Smooth muscle cell of the brain vasculature (primary cell): ENCODE data around the gene C1S.
"Not testable (repeated sequence)": the region's sequence is repeated elsewhere in the genome, so short reads cannot be mapped to it uniquely, and the experiment has no call there.

ENCODE experiments used
- DNase-seq: peaks from one replicate; pipeline ENCODE4 v3.0.0-alpha.2; 2012; ENCODE audit warnings: low read depth, low spot score

The C1S gene

GRCh38 chr12:7060353-7060954 is at the start of gene C1S:
TSS of gene C1S (plus strand) at chr12:7060718. CDS start at chr12:7061913, 1,195 bp downstream.
- peak; percentile 92 for DNase-seq

GRCh38 chr12:7011398-7011797 is 49.1 kb upstream of the C1S start:
- not testable (repeated sequence) for DNase-seq

DNA sequence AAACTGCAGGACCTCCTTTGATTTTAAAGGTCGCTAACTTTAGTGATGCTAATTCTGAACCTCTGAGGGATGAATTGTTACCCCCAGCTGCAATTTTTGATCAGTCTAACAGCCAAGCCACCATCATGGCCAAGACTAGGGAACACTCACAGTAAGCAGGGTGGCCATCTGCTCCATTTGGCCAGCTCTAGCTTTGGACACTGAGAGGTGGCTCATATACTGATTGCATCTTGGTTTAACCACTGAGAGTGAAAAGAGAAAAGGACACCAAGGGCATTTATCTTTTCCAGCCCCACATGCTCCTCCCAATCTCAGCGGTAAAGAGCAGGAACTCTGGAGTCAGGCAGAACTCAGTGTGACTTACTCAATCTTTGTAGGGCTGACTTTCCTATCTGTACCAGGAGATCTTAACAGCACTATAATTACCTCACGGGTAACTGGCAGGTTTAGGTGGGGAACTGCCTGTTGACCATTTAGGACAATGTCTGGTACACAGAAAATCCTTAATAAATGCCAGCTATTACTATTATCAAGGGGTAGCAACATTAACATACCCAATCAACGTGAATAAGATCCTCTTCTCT is 48.4 kb upstream of the C1S start:
- DNase-seq, result no peak

- no peak for DNase-seq
Measured at GRCh38 chr12:7013101-7013500, 47.4 kb upstream of the C1S start.

- peak; percentile 39 for DNase-seq
Measured at GRCh38 chr12:7015555-7016370, 44.8 kb upstream of the C1S start.

GRCh38 chr12:7016958-7017571 is 43.5 kb upstream of the C1S start:
- no peak for DNase-seq

DNA sequence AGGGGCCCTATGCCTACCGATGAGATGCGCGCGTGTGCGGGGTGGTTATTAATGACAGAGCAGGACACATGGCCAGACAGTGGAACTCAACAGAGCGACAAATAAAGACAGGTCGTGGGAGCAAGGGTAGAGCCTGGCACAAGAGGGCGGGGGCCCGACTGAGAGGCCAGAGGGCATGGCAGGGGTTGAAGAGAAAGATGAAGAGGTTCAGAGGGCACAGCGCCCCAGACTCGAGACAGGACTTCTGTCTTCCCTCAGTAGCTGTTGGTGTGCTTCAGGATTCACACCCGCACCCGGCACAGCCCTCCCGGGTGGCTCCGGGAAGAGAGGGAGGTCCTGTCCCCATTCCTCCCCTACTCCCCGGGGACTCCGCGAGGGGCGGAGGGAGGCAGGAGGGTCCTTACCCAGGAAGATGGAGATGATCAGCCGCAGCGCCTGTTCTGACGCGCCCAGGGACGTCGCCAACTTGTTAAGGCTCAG is 42.6 kb upstream of the C1S start:
- DNase-seq, result no peak

DNA sequence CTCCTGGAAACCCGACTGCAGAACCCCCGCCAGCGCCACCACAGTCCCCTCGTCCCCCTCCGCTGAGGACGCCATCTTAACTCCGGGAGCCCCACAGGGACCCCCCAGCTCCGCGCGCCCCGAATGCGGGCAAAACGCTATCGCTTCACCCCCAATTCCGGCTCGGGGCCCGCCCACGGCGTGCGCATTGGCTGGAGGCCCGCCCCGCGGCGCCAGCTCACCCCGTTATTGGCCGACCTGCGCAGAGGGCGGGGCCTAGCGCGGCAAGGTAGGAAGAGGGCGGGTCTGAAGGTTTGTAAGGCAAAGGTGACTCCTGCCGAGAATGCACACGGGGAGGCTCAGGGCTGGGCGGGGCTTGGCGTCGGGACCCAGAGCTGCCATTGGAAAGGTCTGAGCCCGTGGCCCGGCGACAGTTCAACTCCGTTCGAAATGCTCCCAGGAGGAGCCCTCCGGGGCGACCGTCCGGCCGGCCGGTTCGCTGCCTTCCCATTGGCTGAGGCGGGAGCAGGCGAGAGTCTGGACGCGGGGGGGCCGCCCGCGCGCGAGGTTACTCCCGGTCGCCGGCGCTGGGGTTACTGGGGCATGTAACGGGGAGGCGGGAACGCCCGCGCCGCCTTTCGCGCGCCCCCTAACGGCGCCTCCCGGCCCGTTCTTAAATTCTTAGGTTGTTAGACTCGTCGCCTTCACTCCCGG is 42.0 kb upstream of the C1S start, which contains the start of gene LPCAT3:
Gene LPCAT3, minus strand, starts transcription at position 127 of the 693 bp plus-strand sequence. Its CDS starts 52 bp downstream, at position 75.
- peak; percentile 91 for DNase-seq

DNA sequence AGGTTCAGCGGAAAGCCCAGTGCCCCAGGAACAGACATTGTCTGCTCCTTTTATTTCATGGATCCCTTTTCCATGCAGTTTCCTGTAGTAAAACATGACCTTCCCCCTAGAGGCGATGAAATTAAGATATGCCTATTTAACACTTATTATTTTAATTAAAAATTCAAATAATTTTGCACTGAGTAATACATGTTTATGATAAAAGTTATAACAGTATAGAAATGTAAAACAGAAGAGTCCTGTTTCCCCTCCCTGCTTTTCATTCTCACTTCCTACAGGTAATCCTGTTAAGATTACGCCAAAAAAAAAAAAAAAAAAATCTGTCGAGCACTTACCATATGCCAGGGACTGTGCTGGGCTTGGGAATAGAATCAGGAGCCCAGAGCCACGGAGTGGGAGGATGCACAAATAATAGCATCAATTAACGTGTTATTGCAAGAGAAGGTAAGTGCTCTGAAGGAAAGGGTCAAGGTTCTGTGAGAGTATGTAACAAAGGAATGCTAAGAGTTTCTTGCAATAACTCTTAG is 41.4 kb upstream of the C1S start:
- DNase-seq, result no peak

GRCh38 chr12:7021956-7022355 is 38.6 kb upstream of the C1S start:
- no peak for DNase-seq

DNA sequence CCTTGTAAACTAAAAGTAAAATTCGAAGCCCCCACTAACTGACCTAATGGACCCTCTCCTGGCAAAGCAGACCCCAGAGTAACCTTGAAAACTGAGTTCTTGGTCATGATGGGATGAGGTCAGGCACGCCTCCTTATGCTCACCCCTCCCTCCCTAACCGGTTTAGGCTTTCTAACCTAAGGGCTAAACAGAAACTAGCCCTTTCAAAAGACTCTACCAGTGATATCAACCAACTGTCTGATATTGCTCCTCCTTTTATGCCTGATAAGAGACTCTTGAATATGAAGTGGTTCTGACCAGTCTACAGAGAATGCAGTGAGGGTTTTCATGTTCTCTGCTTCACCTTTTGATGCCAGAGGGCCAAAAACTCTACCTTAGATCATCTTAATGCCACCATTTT is 37.4 kb upstream of the C1S start:
- no peak for DNase-seq

- no peak for DNase-seq
Measured at GRCh38 chr12:7026854-7027253, 33.7 kb upstream of the C1S start.

DNA sequence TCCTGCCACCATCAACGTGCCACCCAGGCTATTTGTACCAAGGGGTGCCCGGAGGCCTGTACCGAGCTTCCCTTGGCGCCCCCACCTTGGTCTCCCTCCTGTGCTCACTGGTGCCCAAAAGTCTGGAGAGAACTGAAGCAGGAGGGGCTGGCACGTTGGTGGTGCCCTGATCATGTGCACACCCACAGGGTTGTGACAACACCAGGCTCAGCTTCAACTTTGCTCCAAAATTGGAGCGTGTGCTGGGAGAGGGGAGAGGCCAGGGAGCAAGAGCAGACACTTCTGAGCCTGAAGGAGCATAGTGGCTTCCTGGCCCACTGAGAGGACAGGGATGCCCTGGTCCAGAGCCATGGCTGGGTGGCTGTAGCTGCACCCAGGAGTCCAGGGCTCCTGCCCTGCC is 29.2 kb upstream of the C1S start:
- DNase-seq, result no peak

DNA sequence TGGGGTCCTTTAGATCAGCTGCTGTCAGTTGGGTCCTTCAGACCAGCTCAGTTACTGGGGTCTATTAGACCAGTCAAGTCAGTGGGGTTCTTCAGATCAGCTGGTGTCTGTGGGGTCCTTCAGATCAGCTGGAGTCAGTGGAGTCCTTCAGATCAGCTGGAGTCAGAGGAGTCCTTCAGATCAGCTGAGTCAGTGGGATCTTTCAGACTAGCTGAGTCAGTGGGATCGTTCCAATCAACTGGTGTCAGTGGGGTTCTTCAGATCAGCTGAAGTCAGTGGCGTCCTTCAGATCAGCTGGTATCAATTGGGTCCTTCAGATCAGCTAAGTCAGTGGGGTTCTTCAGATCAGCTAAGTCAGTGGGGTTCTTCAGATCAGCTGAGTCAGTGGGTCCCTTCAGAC is 27.5 kb upstream of the C1S start:
- no peak for DNase-seq

DNA sequence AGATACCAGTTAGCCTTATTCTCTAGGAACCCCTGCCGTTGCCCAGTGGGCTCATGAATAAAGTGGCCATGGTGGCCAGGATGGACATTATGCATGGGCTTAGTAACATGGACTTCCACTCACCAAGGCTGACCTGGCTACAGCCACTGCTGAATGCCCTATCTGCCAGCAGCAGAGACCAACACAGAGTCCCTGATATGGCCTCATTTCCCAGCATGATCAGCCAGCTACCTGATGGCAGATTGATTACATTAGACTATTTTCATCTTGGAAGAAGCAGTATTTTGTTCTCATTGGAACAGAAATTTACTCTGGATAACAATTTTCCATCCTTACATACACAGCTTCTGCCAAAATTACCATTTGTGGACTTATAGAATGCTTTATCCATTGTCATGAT is 26.1 kb upstream of the C1S start:
- DNase-seq, result no peak

DNA sequence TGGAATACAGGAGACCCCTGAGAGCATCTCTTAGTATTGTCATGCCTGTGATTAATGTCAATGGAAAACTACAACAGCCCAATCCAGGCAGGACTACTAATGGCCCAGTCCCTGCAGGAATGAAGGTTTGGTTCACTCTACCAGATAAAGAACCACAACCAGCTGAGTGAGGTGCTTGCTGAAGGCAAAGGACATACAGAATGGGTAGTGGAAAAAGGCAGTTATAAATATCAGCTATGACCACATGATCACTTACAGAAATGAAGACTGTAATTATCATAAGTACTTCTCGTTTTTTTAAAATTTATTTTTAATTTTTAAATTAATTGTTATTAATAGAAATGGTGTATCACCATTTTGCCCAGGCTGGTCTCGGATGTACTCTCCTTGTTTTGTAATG is 25.1 kb upstream of the C1S start:
- no peak for DNase-seq

GRCh38 chr12:7037411-7037810 is 23.1 kb upstream of the C1S start:
- DNase-seq, result not testable (repeated sequence)

GRCh38 chr12:7038591-7038990 is 21.9 kb upstream of the C1S start:
- no peak for DNase-seq

- DNase-seq, result no peak
Measured at GRCh38 chr12:7039403-7039802, 21.1 kb upstream of the C1S start.

- no peak for DNase-seq
Measured at GRCh38 chr12:7042842-7043241, 17.7 kb upstream of the C1S start.

DNA sequence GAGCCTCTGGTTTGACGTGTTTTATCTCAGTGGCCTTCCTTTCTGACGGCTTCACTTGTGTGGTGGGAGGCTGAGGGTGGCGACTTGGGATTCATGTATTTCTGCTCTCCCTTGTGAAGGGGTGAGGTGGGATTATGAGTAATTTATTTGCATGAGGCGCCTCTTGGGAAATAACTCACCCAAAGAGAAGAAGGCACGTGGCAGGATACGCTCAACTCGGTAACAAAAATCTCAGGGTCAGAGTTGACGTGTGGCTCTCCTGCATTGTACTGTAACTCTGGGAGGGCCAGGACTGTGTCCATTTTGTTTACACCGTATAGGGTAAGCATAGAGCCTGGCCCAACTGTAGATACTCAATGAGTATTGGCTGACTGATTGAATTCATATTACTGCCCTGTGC is 14.6 kb upstream of the C1S start:
- no peak for DNase-seq
